ENCODE data around the gene PHLDA2. TPM values are rescaled to one million over a fixed set of nuclear protein-coding genes. Genes with fewer than 3 reads are reported as not detected.

The PHLDA2 gene
- polyA plus RNA-seq, 5 donors: 0.19 to 1.9 (median 0.76) TPM; not detected in 1

DNA sequence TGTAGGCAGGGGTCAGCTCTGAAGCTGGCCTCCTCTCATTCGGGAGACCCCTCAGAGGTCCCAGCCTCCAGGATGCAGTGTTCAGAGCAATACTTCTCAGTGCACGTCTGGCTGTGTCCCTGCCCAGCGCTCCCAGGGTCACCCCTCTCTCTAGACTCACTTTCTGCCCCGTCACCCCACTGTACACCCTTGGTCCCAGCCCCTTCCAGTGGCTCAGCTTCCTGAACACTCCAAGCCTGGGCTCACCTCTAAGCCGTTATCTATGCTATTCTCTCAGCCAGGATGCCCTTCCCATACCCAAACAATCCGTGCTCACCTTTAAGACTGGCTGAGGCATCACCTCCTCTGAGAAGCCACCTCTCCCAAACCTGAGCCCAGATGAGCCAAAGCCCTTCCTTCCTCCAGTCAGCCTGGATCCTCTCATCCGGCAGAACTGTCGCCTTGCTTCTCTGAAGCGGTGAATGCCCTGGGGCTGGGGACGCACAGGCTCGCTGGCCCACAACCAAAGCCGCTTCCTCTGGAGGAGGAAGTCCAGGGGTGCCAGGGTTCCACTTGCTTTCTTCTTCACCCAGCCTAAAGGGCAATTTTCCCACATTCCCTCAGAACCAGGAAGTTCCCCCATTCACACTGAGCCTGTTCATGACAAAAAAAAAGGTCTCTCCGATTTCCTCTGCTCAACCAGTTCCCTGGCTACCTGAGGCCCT is 30.0 kb downstream of the PHLDA2 start:
- no peak for DNase-seq

DNA sequence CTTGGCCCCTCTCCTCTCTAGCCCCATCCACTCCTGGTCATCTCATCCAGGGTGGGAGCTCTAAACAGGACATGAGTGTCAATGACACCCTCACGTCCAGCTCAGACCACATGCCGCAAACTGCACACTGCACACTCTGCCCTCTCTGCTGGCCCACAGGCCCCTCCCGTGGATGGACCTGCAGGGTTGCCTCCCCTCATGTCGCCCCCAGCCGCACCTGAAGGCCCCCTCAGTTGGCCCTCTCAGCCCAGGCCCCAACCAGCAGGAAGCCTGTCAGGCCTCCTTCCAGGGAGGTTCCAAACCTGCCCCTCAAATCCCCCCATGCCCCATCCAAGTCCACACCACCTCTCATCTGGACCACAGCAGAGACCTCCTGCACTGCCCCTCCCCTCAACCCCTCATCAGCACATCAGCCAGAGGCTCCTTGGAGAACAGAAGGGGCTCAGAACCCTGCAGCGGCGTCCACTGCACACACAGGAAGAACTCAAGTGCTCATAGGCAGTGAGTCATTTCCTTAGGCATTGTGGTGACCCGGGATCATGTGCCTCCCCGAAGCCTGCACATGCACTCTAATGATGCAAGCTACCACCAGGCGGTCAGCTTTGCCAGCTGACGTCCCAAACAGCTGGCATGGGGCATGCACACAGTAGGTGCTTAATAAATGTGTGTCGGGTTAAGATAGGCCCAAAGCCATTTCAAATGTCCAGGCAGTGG is 30.7 kb downstream of the PHLDA2 start:
- no peak for DNase-seq

DNA sequence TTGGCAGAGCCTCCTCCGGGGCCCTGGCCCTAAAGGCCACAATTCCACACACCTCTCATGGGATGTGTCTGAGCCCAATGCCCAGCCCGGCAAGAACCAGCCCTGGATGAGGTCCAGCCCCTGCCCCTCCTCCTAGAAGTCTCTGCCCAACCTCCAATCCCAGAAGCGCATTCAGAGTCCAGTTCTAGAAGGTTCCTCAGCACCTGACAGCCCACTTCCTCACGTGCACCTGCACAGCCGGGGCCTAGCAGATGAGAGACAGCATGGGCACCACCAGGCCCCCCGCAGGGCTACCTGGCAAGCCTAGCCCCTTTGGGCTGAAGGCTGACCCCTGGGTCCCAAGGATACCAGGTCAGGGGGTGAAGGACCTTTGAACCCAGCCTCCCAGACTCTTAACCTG is 32.2 kb downstream of the PHLDA2 start:
- no peak for DNase-seq

GRCh38 chr11:2896047-2896446 is 33.2 kb downstream of the PHLDA2 start:
- DNase-seq: no peak

DNA sequence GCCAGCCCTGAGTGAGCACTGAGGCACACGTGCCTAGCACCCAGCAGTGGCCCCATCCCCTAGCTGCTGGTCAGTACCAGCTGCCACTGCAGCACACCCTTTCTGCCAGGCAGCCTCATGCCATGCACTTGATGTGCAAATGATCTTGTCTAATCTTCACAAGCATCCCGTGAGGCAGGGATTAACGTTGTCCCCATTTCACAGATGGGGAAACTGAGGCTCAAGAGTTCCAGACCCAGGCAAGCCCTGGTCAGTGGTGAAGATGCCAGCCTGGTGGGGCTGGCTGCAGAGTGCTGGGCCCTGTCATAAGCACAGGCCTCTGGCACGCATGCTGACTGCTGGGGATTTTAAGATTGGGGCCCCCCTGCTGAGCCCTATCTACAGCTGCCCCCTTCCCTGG is 35.3 kb downstream of the PHLDA2 start:
- DNase-seq: no peak

DNA sequence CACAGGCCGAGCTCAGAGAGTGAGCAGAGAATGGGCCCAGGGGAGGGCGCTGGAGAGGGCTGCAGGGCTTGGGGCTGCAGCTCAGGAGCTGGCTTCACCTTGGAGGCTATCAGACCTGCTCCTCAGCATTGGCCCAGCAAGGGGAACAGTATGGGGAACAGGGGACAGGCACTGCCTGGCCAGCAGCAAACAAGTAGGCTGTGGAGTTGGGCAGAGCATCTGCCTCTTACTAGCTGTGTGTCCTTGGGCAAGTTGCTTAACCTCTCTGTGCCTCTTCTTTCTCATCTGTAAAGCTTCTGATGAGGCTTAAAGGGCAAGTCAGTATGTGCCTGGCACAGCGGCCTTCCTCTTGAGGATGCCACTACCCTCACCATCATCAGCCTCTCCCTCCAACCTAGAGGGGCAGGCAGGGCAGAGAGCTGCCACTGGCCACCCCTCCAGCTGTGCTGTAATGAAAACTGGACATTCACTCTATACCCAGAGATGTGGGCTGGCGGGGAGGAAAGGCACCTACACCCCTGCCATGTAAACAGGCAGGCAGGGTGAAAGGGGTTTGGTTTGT is 36.2 kb downstream of the PHLDA2 start:
- no peak for DNase-seq

GRCh38 chr11:2892215-2892966 is 36.8 kb downstream of the PHLDA2 start:
- DNase-seq: peak; percentile 69 to 73

- DNase-seq: no peak
Observed at GRCh38 chr11:2891326-2892214, 37.6 kb downstream of the PHLDA2 start.

DNA sequence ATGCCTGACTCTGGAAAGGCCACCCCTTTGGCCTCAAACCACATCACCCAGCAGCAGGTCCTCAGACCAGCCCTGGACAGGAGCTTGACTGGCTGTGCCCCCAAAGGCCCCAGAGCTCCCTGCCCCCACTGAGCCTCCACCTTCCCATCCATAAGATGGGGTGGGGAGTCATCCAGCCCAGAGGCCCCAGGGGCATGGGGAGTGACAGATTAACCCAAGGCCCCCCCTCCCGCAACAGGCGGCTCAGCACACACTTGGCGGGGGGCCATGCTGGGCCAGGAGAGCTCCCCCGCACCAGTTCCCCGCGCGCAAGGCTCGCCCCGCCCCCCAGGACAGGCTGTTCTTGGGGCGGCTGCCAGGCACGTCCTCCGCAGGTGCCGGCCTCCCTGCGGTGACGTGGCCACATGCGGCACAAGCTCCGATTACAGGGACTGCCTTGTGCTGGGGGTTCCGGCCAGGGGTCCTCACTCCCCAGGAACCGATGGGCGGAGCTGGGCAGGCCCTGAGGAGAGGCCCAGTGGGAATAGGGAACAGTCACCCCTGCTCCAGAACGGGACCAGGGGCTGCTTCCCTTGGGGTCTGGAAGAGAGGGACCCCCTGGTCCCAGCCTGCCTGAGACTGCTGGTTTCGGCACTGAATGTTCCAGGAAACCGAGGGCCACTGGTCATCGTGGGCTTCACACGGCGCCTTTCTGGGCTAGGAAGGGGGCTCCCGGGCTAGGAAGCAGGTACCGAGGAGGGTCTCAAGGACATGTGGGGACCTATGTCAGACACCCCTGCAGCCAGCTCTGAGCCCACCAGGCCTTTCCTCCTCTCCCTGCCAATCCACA is 38.5 kb downstream of the PHLDA2 start:
- peak; percentile 76 to 78 for DNase-seq

GRCh38 chr11:2889362-2890273 is 39.6 kb downstream of the PHLDA2 start:
- no peak for DNase-seq

GRCh38 chr11:2888266-2888968 is 40.8 kb downstream of the PHLDA2 start:
- DNase-seq: peak; percentile 80 to 88

- DNase-seq: no peak
Observed at GRCh38 chr11:2887515-2888195, 41.6 kb downstream of the PHLDA2 start.

- no peak for DNase-seq
Observed at GRCh38 chr11:2886936-2887335, 42.3 kb downstream of the PHLDA2 start.

DNA sequence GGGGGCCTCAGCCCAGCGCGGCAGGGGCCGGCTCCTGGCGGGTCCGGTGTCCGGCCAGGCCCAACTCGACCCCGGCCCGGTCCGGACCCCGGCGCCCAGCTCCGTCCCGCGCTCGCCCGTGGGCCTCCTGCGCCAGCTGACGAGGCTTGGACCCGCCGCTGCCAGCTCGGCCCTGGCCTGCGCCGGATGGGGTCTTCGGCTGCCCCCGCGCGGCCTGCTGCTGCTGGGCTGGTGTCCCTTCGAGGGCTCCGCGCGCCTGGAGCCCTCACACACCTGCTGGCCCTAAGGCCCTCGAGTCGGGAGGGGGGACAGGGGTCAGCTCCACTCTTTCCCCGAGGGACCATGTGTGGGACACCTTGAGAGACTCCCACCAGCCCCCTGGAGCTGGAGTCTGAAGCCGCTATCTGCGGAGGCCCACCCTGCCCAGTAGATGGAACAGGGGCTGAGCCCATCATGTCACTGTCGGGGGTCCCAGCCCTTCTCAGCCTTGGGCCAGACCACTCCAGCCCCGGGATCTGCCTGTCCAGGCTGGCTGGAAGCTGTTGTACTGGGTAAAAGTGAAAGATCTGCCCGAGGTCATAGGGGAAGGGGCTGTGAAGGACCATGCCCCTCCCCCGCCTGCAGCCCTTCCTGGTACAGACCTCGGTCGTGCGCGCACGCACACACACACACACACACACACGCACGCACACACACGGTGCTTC is 42.9 kb downstream of the PHLDA2 start:
- peak; percentile 72 to 76 for DNase-seq

- DNase-seq: peak; percentile 93 to 95
Observed at GRCh38 chr11:2885678-2886081, 43.5 kb downstream of the PHLDA2 start, which contains the start of gene CDKN1C. CDKN1C (minus strand) TSS chr11:2885775; CDS start chr11:2885456, 319 bp downstream.

DNA sequence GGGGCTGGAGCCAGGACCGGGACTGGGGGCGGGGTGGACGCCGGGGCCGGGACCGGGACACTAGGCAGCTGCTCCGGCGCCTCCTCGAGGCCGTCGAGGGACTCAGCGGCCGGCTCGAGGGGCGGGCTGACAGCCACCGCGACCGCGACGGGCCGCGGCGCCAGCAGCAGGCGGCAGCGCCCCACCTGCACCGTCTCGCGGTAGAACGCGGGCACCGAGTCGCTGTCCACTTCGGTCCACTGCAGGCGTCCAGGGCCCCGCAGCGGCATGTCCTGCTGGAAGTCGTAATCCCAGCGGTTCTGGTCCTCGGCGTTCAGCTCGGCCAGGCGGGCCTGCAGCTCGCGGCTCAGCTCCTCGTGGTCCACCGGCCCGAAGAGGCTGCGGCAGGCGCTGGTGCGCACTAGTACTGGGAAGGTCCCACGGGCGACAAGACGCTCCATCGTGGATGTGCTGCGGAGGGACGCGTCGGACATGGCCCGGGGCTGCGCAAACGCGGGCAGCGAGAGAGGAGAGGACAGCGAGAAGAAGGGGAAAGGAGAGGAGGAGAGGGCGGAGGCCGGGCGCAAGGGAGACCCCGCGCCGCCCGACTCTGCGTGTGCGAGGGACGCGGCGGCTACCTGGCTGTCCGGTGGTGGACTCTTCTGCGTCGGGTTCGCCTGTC is 44.1 kb downstream of the PHLDA2 start:
- peak in 1 of 2 donors; percentile 62 for DNase-seq
